AG09309 (cell line): ENCODE data around the gene PDXP.
"Not testable (repeated sequence)": the region's sequence is repeated elsewhere in the genome, so short reads cannot be mapped to it uniquely, and the experiment has no call there.

Experiments used
- DNase-seq: peaks from one replicate; pipeline ENCODE4 v3.0.0-alpha.2; 2010; ENCODE audit warnings: low read depth
- H3K4me3 ChIP-seq: 2 replicates; pipeline ENCODE4 v1.5.1; 2011; ENCODE audit warnings: mild to moderate bottlenecking, low read depth, low read length, moderate library complexity; ENCODE audit not compliant: control insufficient read depth
- CTCF ChIP-seq: IDR thresholded peaks from 2 replicates; pipeline ENCODE4 v1.5.1; 2011; ENCODE audit warnings: mild to moderate bottlenecking, low read depth, low read length, inconsistent platforms; ENCODE audit not compliant: insufficient read depth, control insufficient read depth; ENCODE audit errors: missing control alignments

PDXP gene

GRCh38 chr22:37647317-37647716 lies 11.2 kb upstream of the PDXP start:
- no peak for TF ChIP-seq CTCF
- H3K4me3 ChIP-seq = no peak overlapping the region
- no peak for DNase-seq

DNA sequence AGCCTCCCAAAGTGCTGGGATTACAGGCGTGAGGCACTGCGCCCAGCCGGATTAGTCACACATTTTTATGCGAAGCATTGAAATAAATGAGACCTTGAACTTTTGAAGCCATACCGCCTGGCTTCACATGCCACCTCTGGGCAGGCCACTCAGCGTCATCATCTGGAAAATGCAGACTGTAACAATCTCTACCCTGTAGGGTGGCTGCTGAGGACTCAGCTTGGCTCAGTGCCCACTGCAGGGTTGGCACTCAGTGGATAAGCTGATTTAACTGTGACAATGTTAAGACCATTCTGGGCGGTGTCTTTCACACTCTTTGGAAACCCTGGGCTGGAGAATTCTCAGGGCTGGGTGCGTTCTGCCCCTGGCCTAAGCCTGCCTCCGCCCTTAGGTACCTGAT lies 10.6 kb upstream of the PDXP start:
- DNase-seq = no peak
- no peak overlapping the region for H3K4me3 ChIP-seq
- no peak for TF ChIP-seq CTCF

DNA sequence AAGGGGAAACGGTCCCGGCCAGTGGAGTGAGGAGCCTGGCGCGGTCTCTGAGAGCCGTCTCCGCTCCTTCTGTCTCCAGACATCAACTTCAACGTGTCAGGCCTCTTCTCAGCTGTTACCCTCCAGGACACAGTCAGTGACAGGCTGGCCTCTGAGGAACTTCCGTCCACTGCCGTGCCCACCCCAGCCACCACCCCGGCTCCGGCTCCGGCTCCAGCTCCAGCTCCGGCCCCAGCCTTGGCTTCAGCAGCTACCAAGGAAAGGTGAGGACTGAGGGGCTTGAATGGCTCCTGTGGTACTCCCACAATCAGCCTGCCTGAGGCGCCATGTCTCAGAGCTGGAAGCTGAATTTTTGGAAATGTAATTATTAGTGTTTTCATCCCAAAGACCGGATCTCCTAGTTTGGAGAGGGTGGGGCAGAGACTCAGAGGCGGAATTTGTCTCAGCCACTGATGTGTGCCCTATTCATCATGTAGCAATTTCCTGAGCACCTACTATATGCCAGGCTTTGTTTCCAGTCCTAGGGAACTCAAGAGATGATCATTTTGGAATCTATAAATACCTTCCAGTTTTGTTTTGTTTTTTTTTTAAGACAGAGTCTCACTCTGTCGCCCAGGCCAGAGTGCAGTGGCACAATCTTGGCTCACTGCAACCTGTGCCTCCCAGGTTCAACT lies 7.9 kb upstream of the PDXP start:
- DNase-seq = no peak
- no peak overlapping the region for H3K4me3 ChIP-seq
- no peak for TF ChIP-seq CTCF

GRCh38 chr22:37654563-37655251 lies 3.8 kb upstream of the PDXP start:
- no peak for DNase-seq
- H3K4me3 ChIP-seq = no peak overlapping the region
- no peak for TF ChIP-seq CTCF

DNA sequence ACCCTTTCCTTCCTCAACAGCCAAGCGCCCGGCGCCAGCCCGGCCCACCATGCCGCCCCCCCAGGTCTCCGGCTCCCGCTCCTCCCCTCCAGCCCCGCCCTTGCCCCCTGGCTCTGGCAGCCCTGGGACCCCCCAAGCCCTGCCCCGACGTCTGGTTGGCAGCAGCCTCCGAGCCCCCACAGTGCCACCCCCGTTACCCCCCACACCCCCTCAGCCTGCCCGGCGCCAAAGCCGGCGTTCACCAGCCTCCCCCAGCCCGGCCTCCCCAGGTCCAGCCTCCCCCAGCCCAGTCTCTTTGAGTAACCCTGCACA lies 3.3 kb upstream of the PDXP start:
- TF ChIP-seq CTCF = no peak
- no peak overlapping the region for H3K4me3 ChIP-seq
- DNase-seq = no peak

GRCh38 chr22:37656583-37656982 lies 1.9 kb upstream of the PDXP start:
- DNase-seq, H3K4me3 ChIP-seq: not testable (repeated sequence)

- peak overlapping the region; percentile 50 for H3K4me3 ChIP-seq
- TF ChIP-seq CTCF = no peak
- no peak for DNase-seq
Measured at GRCh38 chr22:37657590-37658132, 862 bp upstream of the PDXP start.
